Measurements from ENCODE around the gene WNT10A.
"Not testable (repeated sequence)": the region's sequence is repeated elsewhere in the genome, so short reads cannot be mapped to it uniquely, and the experiment has no call there.

WNT10A gene

DNA sequence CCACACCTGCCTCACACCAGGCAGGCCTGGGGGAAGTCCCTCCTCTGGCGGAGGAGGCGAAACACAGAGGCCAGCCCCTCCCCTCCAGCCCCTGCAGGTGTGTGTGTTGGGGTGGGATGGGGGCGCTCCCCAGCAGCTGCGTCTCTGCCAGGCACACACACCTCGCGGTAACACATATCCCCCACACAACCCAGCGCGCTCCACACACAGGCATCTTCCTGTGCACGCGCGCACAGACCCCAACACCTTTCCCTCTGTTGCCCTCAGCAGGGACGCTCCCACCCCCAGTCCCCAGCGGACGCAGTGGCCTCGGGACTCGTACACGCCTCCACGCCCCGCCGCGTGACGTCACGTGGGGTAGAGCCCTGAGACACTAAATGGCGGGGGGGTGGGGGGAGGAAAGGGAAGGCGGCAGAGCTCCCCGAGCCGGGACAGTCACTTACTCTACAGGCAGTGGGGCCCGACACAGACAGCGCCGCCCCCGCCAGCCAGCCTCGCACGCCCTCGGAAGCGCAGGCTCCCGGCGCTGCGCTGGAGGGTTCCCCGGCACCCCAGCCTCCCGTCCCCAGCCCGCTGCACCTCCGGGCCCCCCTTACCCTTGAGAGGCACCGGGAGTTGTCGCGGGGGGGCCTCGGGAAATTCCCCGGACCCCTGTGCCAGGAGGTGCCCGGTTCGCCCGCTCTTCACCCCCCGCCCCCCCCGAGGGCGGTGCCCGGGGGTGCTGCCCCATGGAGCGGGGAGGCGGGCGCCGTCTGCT is at the start of gene WNT10A:
TSS of gene WNT10A (plus strand) at position 751 of the 757 bp plus-strand sequence. CDS start 144 bp downstream, outside the sequence.
- peak within 1 kb of the TSS; percentile 87 to 90 for H3K4me3 Mint-ChIP-seq
- peak within 1 kb of the TSS in 1 of 2 donors; percentile 97 for H3K27ac Mint-ChIP-seq
- ATAC-seq = peak; percentile 74
- no peaks in the 10 kb centered on the region for H3K9me3 Mint-ChIP-seq
- peaks cover 51% of the 10 kb centered on the region for H3K27me3 Mint-ChIP-seq
- peaks cover 83% of the 10 kb centered on the region for H3K4me1 Mint-ChIP-seq
- DNase-seq = peak; percentile 71 to 73

DNA sequence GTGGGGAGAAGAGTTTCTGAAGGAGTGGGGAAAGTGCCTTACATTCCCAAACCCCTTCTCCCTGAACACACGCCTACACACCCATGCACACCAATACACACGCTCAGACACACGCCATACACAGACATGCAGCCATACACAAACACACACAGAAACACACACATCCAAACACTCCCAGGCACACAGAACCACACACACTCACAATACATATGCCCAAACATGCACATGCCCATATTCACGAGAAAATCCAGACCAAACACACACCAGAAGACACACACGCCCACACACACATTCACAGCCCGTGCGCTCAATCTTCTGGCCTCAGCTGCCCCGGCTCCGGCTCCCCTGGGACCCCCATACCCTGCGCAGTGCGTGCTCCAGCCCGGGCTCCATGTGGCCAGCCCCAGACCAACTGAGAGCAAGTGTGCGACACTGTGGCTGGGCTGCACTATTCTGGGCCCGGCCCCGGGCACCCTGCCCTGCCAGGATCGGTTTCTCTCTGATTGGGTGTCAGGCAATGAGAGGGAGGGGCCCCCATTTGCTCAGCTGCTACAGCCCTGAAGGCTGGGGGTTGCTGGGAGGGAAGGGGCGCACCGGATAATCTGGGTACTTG is 49.2 kb upstream of the WNT10A start, which contains the start of gene PRKAG3:
TSS of gene PRKAG3 (minus strand) at position 426 of the 613 bp plus-strand sequence.
- no peak within 1 kb of the TSS for H3K27ac Mint-ChIP-seq
- DNase-seq (no peak), ATAC-seq (peak; percentile 31)
- H3K27me3 Mint-ChIP-seq = peaks cover 65% of the 10 kb centered on the region
- H3K4me1 Mint-ChIP-seq = no peaks in the 10 kb centered on the region
- no peak within 1 kb of the TSS for H3K4me3 Mint-ChIP-seq
- H3K9me3 Mint-ChIP-seq = no peaks in the 10 kb centered on the region

DNA sequence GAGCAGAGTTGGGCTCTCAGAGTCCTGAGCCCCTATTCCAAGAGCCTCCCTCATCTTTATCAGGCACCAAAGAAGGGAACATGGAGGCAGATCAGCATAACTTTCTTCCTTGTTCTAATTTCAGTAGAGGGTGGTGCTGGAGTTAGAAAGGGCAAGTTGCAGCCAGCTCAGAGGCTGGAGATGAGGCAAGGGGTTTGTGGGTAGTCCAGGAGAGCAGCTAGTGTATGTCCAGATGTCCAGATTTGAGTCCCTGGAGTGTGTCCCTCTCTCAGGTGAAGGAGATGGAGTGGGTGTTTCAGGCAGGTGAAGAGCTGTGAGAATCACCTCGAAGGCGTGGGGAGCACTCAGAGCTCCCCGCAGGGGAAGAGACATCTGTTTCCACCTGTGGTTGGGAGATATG is 48.6 kb upstream of the WNT10A start:
- H3K27ac Mint-ChIP-seq = no peak overlapping the region
- DNase-seq (no peak), ATAC-seq (no peak)
- H3K9me3 Mint-ChIP-seq = no peaks in the 10 kb centered on the region
- no peaks in the 10 kb centered on the region for H3K4me1 Mint-ChIP-seq
- no peak overlapping the region for H3K4me3 Mint-ChIP-seq
- H3K27me3 Mint-ChIP-seq = peaks cover 63% of the 10 kb centered on the region

DNA sequence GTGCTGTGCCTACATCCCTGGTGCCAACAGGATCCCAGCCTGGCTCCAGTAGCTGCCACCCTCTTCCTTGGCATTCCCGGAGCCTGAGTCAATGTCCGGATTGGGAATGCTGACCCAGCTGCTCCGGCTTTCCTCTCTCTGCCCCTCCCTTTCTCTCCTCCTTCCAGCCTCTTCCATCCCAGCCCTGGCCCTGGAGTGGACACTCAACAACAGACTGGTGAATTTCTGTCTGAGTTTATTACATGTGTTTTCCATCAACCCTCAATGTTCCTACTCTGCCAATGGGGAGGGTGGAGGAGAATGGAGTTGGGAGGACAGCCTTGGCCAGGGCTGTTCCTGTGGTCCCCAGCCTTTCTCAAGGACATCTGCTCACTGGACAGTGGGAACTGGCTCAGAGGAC is 48.1 kb upstream of the WNT10A start:
- Mint-ChIP-seq H3K9me3 (peaks cover 4% of the 10 kb centered on the region in 2 donors), H3K4me3 (no peak overlapping the region), H3K27me3 (peaks cover 64% of the 10 kb centered on the region), H3K27ac (peak overlapping the region in 1 of 2 donors; percentile 29), H3K4me1 (no peaks in the 10 kb centered on the region)
- DNase-seq = no peak
- no peak for ATAC-seq

DNA sequence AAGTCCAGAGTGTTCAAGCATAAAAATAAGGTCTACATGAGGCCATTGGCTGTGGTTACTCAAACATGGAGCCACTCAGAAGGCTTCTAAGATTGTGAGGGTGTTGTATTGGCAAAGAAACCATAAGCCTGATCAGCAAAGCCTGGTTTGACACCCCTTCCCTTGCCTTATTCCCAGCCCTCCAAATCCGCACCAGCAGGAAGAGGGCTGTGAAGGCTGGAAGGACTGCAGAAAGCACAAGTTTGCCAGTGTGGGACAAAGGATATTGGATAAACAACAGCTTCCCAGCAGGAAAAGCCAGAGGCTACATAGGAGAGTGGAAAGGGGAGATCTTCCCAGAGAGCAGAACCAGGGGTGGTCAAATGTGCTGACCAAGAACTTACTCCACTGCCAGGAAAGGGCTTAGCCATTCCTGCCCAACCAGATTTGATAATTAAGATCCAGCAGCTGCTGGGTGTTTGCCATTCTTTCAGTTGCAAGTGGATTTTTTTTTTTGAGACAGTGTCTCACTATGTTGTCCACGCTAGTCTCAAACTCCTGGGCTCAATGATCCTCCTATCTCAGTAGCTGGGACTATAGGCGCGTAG is 47.5 kb upstream of the WNT10A start:
- Mint-ChIP-seq H3K4me1 (no peaks in the 10 kb centered on the region), H3K9me3 (peaks cover 7 to 10% of the 10 kb centered on the region in 2 donors), H3K4me3 (no peak overlapping the region), H3K27me3 (peaks cover 64% of the 10 kb centered on the region), H3K27ac (no peak overlapping the region)
- DNase-seq (no peak), ATAC-seq (no peak)

DNA sequence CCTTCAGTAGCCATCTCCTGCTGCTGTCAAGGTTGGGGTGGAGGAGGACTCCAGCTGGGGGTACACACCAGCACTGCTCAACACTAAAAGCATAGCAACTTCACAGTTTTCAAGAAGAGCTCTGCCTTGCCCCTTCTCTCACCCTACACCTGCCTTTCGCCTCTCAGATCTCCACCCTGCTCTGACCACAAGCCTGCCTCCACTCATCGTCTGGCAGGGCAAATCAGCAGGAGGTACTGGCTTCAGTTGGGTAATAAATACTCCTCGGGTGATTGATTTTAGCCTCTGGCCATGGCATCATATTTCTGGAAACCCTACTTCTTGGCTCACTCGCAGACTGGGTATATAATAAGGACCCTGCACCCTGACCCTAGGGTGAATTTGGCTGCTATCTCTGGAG is 46.0 kb upstream of the WNT10A start:
- ATAC-seq = no peak
- peaks cover 70% of the 10 kb centered on the region for H3K27me3 Mint-ChIP-seq

DNA sequence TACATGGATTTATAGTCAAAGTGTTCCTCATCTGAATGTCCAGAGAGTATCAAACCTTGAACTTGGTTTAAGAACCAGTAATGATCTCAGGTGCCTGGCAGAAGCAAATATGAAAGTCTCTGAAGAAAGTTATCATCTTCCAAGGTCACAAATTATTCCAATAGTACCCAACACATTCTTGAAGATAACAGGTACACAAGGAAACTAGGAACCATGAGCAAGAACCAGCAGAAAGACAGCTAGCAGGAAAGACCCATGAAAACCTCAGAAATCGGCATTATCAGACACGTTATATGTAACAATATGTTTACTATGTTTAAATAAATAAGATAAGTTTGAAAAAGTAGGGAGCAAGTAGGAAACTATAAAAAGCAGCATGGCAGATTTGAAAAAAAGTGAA is 43.2 kb upstream of the WNT10A start:
- H3K27me3 Mint-ChIP-seq = peaks cover 50% of the 10 kb centered on the region

More for the DNA sequence above, 46.0 kb upstream of the WNT10A start:
- no peak overlapping the region for H3K4me3 Mint-ChIP-seq
- H3K27ac Mint-ChIP-seq = no peak overlapping the region
- DNase-seq = no peak
- peaks cover 7 to 11% of the 10 kb centered on the region in 2 donors for H3K9me3 Mint-ChIP-seq
- H3K4me1 Mint-ChIP-seq = no peaks in the 10 kb centered on the region

DNA sequence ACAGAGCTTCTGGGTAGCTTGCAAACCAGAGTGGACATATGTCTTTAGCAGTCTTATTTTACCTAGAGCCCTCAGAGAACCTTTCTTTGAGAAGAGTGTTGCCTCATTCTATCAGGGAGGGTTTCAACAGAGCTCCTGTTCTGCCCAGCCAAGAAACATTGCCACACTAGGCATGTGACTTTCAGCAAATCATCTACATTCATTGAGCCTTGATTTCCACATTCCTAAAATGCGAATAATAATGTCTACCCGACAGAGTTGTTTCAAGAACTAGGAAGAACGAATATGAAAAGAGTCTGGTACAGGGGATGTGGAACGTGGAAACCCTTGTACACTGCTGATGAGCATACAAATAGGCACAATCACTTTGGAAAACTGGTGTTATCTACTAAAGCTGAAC is 41.2 kb upstream of the WNT10A start:
- no peak overlapping the region for H3K4me3 Mint-ChIP-seq
- H3K9me3 Mint-ChIP-seq = peaks cover 7 to 15% of the 10 kb centered on the region in 2 donors
- H3K27me3 Mint-ChIP-seq = peaks cover 45% of the 10 kb centered on the region
- DNase-seq (no peak), ATAC-seq (no peak)
- no peak overlapping the region for H3K27ac Mint-ChIP-seq
- no peaks in the 10 kb centered on the region for H3K4me1 Mint-ChIP-seq

More for the DNA sequence above, 43.2 kb upstream of the WNT10A start:
- DNase-seq (no peak), ATAC-seq (no peak)
- Mint-ChIP-seq H3K4me1 (no peaks in the 10 kb centered on the region), H3K9me3 (peaks cover 7 to 11% of the 10 kb centered on the region in 2 donors), H3K4me3 (no peak overlapping the region), H3K27ac (no peak overlapping the region)

DNA sequence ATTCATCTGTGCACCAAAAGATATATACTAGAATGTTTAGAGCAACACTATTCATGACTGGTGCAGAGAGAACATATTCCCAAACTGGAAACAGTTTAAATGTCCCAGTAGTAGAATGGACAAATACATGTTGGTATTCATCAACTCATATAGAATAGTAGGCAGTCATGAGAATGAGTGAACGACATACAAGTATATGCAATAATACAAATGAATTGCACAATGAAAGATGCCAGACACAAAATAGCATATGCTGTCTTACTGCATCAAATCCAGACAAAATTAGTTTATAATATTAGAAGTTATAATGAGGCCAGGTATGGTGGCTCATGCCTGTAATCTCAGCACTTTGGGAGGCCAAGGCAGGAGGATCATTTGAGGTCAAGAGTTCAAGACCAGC is 40.8 kb upstream of the WNT10A start:
- Mint-ChIP-seq H3K27me3 (peaks cover 42% of the 10 kb centered on the region), H3K4me1 (no peaks in the 10 kb centered on the region), H3K27ac (no peak overlapping the region), H3K4me3 (no peak overlapping the region), H3K9me3 (peaks cover 7 to 16% of the 10 kb centered on the region in 2 donors)
- ATAC-seq (no peak), DNase-seq (no peak)

DNA sequence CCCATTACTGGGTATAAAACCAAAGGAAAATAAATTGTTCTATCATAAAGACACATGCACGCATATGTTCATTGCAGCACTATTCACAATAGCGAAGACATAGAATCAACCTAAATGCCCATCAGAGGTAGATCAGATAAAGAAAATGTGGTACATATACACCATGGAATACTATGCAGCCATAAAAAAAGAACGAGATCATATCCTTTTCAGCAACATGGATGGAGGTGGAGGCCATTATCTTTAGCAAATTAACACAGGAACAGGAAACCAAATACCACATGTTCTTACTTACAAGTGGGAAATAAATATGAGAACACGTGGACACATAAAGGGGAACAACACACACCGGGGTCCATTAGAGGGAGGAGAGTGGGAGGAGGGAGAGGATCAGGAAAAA is 36.3 kb upstream of the WNT10A start:
- not testable (repeated sequence) for H3K27ac Mint-ChIP-seq, H3K4me1 Mint-ChIP-seq, ATAC-seq, H3K4me3 Mint-ChIP-seq, H3K9me3 Mint-ChIP-seq, DNase-seq
- H3K27me3 Mint-ChIP-seq = peaks cover 15% of the 10 kb centered on the region

DNA sequence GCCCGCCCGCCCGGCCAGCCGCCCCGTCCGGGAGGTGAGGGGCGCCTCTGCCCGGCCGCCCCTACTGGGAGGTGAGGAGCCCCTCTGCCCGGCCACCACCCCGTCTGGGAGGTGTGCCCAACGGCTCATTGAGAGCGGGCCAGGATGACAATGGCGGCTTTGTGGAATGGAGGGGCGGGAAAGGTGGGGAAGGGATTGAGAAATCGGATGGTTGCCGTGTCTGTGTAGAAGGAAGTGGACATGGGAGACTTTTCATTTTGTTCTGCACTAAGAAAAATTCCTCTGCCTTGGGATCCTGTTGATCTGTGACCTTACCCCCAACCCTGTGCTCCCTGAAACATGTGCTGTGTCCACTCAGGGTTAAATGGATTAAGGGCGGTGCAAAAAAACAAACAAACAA is 33.7 kb upstream of the WNT10A start:
- H3K4me3 Mint-ChIP-seq, DNase-seq, H3K9me3 Mint-ChIP-seq, ATAC-seq, H3K4me1 Mint-ChIP-seq, H3K27ac Mint-ChIP-seq: not testable (repeated sequence)
- peaks cover 31% of the 10 kb centered on the region for H3K27me3 Mint-ChIP-seq

DNA sequence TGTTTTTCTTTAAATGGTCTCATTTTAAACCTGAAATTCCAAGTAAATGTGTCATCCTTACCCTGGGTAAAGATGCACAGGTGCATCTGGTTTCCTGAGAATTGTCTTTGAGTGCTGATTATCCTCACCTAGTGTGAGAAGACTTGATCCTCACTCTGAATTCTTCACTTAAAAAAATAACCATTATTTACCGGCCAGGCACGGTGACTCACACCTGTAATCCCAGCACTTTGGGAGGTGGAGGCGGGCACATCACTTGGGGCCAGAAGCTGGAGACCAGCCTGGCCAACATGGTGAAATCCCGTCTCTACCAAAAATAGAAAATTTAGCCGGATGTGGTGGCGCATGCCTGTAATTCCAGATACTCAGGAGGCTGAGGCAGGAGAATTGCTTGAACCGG is 30.9 kb upstream of the WNT10A start:
- Mint-ChIP-seq H3K4me3 (no peak overlapping the region), H3K27me3 (peaks cover 41% of the 10 kb centered on the region), H3K4me1 (peaks cover 15% of the 10 kb centered on the region), H3K27ac (no peak overlapping the region), H3K9me3 (no peaks in the 10 kb centered on the region)
- DNase-seq (no peak), ATAC-seq (no peak)

DNA sequence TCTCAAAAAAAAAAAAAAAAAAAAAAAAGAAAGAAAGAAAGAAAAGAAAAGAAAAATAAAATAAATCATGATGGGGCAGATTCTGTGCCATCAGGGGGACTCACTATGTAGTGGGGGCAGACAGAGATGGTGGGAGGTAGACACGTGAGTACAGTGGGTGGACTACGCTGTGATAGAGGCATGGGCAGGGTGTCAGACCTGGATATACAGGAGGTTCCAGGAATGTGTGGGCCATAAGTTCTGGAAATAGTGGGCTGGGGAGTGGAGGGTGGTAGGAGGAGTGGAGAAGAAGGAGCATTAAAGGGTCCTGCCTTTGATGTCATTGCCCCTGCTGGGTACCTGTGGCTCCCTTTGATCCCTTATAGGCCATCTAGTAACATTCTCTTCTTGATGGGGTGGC is 29.9 kb upstream of the WNT10A start:
- peaks cover 15% of the 10 kb centered on the region for H3K4me1 Mint-ChIP-seq
- ATAC-seq = no peak
- H3K4me3 Mint-ChIP-seq = no peak overlapping the region
- peaks cover 52% of the 10 kb centered on the region for H3K27me3 Mint-ChIP-seq
- no peaks in the 10 kb centered on the region for H3K9me3 Mint-ChIP-seq
- H3K27ac Mint-ChIP-seq = no peak overlapping the region
- DNase-seq = no peak

DNA sequence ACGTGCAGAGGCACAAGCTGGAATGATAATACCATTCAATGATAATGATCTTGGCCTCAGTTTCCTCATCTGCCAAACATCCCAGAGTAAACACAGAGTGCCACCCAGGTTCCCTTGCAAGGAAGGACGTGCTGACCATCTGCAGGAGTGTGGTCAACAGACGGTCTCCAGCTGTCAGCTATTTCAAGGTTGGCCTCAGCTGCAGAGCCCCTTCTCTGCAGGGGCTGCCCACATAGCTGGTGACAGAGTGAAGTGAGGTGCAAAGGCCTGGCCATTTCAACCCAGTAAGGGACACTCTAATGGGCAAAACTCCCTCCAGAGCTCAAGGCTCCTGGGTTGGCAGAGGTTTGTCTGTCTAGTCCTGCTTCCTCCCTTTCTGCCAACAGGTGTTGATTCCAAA is 29.4 kb upstream of the WNT10A start:
- DNase-seq = no peak
- no peak overlapping the region for H3K4me3 Mint-ChIP-seq
- H3K4me1 Mint-ChIP-seq = peaks cover 17% of the 10 kb centered on the region
- no peak overlapping the region for H3K27ac Mint-ChIP-seq
- peaks cover 56% of the 10 kb centered on the region for H3K27me3 Mint-ChIP-seq
- H3K9me3 Mint-ChIP-seq = no peaks in the 10 kb centered on the region
- ATAC-seq = no peak

DNA sequence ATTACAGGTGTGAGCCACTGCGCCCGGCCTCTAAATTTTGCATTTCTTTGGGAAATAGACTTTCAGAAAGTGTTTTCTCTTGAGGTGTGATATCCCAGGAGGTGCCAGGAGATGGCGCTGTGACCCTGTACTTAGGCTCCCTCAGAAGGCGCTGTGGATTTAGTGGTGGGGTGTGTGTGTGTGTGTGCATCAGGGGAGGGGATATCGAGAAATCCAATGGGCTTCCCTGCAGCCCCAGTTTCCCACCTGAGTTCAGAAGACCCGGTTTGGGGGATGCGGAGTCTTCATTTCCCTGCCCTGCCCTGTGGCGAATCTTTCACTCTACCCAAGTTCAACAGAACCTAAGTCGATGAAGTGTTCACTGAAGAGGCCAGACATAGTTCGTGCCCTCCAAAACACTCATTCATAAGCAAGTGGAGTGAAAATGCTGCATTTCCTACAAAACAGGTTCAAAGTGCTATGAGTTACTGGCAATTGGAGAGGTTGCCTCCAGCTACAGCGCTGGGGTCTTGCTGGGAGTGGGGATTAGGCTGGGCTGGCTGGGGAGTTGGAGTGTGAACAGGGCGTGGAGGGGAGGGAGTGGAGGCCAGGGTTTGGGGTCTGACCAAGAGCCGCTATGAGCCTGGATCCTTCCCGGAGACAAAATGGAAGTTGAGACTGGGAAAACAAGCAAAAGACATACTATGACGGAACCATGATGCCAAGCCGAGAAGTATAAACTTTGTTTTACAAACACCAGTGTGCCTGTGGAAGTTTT is 27.6 kb upstream of the WNT10A start:
- Mint-ChIP-seq H3K4me3 (no peak overlapping the region), H3K27me3 (peaks cover 74% of the 10 kb centered on the region), H3K9me3 (no peaks in the 10 kb centered on the region), H3K27ac (no peak overlapping the region), H3K4me1 (peaks cover 26% of the 10 kb centered on the region)
- ATAC-seq = peak; percentile 73
- DNase-seq = peak; percentile 58
